Activated CD8-positive, alpha-beta memory T cell treated with anti-CD3 and anti-CD28 coated beads for 4 hours (primary cell): Measurements from ENCODE around the gene KCTD3.

Source experiments
- DNase-seq, 2 donors: peaks; one replicate each; pipeline ENCODE4 v3.0.0-alpha.2; 2020; ENCODE audit warnings: low read depth in 2 of 2

The KCTD3 gene

DNA sequence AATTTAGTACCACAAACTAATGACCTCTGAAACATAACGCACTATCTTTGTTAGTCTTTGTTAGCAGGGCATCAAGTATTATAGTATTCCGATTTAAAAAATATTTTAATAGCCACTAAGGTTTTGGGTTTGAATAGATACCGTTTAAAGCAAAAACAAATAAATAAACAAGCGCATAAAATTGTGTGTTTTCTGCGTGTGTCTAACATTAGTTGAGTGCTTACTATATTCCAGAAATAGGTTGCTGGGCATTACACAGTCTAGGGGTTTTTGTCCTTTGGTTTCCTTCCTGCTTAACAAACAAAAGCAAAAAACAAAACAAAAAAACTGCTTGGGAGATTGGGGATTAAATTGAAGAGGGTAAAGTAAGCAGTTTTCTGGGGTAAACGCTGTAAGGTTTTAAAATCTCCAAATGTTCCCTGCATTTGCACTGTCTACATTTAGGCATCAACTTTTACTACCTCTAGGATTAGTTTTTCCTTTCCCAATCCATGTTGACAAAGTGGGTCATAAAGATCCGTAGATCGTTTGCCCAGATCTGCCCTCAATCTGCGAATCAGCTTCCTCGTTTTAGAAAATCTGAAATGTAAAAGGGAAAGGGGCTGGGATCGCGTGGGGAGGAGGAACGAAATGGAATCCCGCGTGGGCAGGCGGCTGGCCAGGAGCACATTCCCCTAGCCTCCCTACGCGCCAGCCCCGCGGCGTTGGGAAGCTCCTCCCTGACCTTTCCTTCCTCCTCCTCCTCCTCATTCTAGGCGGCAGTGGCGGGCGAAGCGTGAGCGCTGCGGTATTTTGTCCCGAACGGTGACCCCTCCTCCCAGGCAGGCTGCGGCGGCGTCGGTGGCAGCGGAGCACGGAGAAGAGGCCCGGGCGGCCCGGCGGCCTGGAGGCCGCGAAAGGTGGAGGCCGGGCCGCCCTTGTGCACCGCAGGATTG lies at the start of gene KCTD3:
Gene KCTD3 (plus strand): TSS at position 749 of the 935 bp plus-strand sequence. CDS start 382 bp downstream, outside the sequence.
- no peak for DNase-seq

DNA sequence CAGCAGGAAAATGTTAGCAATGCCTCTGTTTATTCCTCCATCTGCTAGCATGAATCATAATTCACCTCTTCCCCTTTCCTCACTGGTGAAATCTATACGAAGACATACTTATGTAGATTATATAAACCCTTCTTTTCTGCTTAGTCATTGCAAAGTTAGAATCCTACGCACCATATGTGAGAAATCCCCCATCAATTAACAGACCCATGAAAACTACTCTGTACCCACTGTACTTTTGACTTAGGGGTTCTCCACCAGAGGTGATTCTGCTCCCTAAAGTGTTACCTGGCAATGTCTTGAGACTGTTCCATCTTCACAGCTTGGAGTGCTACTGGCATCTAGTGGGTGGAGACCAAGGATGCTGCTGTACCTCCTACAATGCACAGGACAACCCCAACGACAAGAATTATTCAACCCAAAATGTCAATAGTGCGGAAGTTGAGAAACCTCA lies 49.6 kb upstream of the KCTD3 start:
- no peak for DNase-seq

DNA sequence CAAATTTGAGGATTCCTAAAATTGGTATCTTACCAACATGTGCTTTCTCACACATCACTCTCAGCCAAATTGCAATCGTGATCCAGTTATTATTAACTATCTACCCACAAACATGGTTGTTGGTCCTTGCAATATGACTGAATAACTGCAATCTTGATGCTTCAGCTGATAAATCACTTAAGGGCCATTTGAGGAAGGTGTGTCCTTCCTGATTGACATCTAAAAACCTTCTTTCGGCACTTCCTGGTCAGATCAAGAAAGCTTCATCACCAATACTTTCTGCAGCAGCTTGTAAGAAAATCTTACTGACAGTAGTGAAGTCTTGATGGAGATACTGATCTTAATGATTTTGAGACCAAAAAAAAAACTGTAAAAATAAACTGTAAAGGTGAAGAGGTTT lies 48.5 kb upstream of the KCTD3 start:
- DNase-seq, result no peak

DNA sequence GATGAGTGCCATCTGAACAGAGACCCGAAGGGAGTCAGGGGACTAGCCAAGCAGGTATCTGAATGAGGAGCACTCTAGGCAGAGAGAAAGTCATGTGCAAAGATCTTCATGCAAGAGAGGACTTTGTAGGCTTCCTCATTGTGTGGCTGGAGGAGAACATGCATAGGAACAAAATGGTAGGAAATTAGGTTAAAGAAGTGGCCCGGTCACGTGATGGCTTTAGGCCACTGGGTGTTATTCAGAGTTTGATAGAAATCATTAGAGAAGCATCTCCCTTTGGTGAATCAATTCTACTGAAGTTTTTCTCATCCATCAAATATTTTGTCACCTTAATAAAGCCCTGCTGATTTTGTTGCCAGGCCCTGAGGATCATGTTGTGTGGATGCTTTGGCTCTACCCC lies 45.8 kb upstream of the KCTD3 start:
- DNase-seq, result no peak

DNA sequence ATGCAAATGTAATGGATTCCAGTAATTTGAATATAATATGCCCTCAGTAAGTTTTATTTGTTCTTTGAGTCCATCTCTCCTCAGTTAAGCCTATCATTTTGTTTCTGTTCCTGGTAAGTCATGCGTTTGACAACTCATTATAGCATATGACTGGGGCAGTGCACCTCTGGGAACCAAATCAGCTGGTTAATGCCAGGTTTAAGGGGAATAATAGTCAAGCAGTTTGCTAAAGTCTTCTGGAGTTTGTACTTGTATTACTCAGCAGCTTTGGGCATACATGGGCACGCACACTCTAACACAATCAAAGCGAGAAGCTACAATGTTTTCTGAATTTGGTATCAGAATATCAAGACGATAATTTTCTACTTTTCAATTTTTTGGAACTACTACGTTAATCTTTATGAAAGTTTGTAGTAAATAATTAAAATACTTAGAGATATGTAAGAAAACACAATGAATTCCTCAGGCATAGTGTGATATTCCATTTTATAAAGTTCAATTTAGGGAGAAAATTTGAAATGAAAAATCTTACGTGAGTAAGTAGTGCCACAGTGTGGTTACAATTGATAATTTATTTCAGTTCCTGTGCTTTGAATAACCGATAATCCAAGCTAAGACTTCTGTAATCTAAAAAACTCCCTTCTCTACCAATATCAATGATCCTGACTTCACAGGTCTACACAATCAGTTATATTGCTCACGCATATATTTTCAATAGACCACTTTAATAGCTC lies 43.8 kb upstream of the KCTD3 start:
- no peak for DNase-seq

DNA sequence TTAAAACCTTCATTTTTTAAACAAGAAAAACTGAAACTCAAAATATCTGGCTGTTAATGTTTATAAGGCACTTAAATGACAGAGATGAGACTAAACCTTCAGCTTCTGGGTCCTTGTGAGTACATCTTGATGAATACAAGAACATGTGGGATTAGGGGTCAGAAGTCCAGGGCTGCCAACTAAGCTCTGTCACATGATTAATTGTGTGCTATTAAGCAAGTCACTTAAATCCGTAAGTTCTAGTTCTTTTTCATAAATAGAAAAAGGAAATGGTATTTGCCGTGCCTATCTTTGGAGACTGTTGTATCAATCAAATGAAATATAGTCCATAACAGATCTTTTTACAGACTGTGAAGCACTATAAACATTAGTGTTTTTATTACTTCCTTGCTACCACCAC lies 43.2 kb upstream of the KCTD3 start:
- DNase-seq, result no peak

DNA sequence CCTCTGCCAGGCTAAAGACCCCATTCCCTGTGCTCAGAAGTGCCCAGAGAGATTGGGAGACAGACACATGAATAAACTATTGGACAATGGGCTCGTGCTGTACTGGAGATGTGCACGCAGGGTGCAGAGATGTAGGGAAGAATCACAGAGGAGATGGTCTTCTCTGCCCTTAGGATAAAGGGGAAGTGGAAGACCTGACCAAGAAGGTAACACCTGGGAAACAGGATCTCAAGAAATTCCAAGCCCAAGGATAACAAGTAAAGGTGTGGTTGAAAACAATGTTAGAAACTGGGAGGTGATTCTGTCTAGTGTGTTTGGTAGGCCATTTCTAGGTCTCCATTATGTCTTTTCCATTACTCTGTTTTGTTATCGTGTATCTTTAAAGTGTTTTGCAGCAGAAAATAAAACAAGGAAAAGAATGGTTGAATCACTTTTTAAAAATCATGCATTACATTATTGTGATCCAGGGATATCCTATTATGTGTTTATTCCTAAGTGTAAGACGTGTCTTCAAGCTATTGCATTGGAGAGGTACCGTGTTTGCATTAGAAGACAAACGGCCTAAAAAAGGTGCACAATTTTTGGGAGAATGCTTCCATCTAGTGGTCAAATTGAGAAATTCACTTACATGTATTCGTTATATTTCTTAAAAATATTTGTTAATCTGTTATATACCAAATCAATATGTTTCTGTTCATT lies 40.8 kb upstream of the KCTD3 start:
- DNase-seq, result no peak

DNA sequence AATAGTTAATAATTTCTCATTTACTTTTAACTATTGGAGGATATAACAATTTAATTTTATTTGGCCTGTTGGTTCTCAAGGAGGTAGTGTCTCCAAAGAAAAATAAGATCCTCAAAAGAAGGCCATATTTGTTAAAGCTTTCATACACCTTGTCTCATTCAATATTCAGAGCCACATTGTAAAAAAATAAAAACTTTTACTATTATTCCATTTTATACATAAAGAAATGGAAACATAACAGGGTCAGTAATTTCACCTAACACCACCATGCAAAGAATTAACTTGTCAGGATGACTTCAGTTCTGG lies 40.3 kb upstream of the KCTD3 start:
- no peak for DNase-seq

DNA sequence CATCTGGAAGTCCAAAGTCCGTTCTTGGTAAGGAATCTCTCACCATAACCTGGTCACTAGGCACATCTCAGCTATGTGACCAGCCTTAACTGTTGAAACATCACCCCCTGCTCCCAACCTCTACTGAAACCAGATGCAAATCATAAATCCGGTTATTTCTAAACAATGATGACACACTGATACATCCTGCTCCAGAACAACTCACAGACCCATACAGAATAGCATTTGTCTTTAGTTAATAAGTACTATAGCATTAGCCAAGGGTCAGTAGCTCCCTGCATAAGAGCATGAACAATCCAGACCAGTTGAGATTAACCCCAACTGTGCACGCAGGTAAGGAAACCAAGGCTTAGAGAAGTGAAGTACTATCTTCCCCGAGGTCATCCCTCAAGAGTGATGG lies 38.0 kb upstream of the KCTD3 start:
- DNase-seq, result no peak

DNA sequence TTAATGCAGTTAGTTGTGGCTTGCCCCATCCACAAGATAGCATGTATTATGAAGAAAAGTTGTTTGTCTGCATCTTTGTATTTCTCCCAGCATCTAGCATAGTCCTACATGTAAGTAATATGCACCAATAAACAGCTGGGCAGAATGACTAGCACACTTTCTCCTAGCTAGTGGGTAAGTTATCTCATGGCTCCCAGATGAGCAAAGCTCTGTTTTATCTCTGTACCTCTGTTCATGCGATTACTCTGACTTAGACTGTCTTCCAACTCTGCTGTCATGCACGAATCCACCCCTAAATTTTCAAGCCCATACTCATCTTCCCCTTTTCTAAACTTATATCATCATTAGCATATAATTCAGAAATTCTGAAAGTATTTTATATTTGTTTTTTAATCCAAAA lies 37.5 kb upstream of the KCTD3 start:
- DNase-seq, result no peak

DNA sequence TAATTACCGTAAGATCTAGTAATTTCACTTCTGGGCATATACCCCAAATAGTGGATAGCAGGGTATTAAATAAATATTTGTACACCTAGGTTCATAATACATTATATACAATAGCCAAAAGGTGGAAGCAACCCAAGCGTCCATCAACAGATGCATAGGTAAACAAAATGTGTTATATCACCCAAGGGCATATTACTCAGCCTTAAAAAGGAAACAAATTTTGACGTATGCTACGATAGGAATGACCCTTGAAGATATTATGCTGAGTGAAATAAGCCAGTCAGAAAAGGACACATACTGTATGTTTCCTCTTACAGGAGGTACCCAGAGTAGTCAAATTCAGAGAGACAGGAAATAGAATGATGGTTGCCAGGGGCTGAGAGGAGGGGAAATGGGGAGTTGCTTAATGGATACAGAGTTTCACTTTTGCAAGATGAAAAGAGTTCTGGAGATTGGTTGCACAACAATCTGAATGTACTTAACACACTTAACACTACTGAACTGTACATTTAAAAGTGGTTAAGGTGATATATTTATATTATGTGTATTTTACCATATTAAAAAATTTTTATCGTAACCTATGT lies 36.6 kb upstream of the KCTD3 start:
- no peak for DNase-seq

DNA sequence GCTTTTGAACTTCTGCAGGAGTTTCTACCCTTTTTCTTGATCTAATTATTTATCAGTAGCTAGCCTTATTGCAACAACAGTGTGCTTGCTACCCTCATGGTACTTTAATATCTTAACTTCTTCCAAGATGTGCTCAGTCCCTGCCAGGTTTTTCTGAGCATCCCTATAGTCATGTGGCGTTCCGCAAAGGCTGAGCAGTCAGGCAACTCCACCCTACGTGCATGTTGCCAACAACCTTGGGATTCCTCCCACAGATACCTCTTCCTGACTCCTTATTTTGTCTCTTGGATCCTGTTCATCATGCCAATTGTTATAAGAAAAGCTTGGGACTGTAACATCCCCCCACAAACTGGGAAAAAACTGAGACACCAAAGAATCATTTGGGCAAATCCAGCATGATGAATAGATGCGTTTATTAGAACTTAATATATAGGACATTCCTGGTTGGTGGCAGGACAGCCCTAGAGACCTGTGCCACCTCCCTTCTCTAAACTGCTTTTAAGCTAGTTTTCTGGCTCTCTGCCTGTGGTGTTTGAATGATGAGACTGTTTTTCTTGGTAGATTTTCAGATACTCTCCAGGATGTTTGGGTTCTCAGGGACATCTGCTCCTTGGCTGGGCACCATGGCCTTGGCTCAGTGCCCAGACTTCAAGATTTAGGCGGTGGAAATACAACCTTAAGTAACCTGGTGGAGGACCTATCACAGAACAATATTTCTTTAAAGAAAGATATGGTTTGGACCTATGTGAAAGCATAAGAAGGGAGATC lies 27.1 kb upstream of the KCTD3 start:
- no peak for DNase-seq

DNA sequence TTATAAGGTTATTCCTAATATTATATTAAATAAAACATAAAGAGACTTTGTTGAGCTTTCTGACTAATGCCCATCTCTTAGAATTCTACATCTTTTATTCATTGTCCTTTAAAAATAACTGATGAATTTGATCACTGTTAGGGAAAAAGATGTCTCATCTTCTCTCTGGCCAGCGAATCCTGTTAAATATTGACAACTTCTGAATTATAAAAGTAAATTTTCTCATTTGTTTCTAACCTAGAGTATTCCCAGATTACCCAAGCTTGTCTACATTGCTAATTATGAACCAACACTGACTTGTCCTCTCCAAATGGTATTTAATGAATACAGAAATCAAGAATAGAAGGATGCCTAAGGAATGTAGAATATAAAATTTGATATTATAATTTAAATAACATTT lies 24.8 kb upstream of the KCTD3 start:
- DNase-seq, result no peak

DNA sequence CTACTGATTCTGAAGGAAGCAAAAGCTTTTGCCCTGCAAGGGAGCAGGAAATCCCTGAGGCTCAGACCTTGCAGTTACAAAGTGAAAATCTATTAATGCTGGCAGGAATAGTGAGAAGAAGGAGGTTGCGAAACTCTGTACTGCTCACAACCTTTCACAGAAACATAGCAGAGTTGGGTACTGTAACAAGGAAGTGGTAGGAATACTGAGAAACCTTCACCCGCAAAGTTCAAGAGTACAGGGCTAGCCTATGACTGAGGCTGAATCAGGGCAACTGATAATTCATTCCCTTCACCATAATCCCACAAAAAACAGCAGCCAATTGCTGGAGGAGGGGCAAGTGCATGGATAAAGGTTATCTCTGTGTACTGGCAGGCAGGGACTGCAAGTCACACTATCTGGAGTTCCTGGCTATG lies 23.9 kb upstream of the KCTD3 start:
- DNase-seq, result no peak

DNA sequence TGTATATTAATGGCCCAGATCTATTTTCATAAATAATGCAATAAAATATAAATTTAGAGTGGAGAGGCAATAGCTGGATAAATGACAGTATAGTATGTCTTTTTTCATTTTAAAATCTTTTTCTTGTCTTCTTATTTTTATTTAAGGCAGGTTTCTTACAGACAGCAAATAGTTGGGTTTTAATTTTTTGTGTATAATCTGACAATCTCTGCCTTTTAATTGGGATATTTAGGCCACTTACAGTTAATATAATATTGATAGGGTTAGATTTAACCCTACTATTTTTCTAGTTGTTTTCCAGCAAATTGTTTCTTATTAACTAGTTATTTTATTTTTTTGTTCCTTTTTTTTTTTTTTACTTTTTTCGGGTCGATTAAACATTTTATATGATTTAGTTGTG lies 23.3 kb upstream of the KCTD3 start:
- DNase-seq, result no peak

DNA sequence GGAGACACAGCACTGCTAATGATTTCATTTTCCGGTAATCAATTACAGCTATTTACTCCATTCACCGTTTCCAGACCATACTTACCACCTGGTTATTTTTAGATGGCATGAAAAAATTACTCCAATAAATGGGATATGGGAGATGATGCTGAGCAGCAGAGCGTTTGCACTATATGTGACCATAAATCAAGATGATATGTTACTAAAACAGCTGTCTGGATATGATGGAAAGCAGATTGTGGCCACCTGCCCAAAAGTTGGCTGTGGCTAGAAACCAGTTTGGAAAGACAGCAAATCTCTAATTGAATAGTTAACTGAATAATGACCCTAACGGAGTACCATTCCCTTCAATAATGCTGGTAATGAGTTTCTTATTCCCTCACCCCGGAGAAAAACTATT lies 22.5 kb upstream of the KCTD3 start:
- no peak for DNase-seq

DNA sequence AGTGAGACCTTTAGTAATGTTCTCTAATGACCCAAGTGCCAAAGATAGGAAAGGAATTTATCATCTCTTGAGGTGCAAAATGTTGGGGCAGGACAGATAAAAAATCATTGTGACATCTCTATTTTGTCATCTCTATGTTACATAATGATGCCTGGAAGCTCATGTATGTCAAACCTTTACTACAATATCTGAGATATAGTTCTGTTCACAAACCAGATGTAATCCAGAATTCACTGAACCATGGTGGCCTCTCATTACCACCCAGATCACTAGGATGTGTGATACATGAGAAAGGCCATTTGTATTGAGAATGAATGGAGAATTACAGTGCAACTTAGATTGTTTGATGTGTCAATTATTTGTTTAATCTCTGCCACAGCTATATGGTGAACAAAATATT lies 22.0 kb upstream of the KCTD3 start:
- no peak for DNase-seq

DNA sequence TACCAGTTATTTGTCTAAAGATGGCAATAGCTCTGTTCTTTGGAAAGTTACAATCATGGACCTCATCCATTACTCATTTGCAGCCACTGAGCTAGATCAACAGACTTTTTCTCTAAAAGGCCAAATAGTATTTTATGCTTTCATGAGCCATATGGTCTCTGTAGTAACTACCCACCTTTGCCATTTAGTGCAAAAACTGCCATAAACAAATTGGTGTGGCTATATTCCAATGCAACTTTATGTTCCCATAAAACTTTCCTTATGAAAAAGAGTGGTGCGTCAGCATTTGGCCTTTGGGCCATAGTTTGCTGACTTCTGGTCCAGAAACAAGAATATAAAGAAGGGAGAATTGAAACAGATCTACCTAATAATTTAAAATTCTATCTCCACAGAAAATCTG lies 20.1 kb upstream of the KCTD3 start:
- DNase-seq, result no peak

DNA sequence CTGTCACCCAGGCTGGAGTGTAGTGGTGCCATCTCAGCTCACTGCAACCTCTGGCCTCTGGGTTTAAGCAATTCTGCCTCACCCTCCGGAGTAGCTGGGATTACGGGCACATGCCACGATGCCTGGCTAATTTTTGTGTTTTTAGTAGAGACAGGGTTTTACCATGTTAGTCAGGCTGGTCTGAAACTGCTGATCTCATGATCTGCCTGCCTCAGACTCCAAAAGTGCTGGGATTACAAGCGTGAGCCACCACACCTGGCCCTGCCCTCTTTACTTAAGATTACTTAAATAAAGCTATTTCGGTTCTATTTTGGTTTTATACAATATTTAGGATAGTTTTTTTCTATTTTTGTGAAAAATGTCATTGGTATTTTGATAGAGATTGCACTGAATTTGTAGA lies 15.3 kb upstream of the KCTD3 start:
- no peak for DNase-seq

DNA sequence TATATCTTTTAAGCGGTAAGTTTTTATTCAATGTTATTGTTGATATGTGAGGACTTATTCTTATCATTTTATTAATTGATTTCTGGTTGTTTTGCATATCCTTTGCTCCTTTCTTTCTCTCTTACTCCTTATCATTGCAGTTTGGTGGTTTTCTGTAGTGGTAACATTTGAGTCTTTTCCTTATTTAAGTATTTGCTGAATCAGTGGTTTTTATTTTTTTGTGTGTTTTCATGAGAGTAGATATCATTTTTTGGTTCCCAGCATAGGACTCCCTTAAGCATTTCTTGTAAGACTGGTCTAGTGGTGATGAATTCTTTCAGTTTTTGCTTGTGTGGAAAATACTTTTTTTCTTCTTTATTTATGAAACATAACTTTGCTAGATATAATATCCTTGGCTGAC lies 12.2 kb upstream of the KCTD3 start:
- no peak for DNase-seq

DNA sequence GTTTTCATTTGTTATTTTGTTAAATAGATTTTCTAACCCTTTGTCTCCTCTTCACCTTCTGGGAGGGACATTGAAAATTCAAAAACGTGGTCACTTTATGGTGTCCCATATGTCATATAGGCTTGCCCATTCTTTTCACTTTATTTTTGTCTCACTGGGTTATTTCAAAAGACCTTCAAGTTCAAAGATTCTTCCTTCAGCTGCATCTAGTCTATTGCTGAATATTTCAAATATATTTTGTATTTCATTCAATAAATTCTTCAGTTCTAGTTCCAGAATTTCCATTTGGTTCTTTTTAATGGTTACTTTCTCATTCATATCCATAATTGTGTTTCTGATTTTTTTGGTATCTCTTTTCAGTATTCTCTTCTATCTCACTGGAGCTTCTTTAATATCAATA lies 11.6 kb upstream of the KCTD3 start:
- no peak for DNase-seq

DNA sequence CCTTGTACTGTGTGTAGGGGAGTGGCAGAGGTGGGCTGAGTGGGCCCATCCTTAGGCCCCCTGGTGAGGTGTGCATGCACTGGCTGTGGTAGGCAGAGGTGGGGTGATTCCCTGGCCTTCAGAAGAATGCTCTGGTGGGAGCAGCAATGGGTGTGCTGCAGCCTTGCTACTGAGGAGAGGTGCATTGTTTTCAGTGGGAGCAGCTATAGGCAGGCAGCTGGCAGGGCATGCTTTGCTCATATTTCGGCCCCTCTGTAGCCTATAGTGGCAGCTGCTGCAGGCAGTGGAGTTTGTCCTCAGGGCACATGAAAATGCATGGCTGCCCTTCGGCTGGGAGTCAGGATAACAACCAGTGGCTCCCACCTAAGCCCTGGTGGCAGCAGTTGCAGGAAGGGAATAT lies 10.1 kb upstream of the KCTD3 start:
- no peak for DNase-seq
